ENCODE measurements around the gene DIP2C. TPM values are rescaled to one million over a fixed set of nuclear protein-coding genes. Genes with fewer than 3 reads are reported as not detected.
"Not testable (repeated sequence)": the region's sequence is repeated elsewhere in the genome, so short reads cannot be mapped to it uniquely, and the experiment has no call there.

Gene DIP2C
- total and polyA plus RNA-seq, 7 experiments from 2014 or later = 1.1 to 8.7 (median 4.5) TPM

GRCh38 chr10:425365-425764 is 264.1 kb downstream of the DIP2C start:
- H3K27ac ChIP-seq (ENCODE audit: low read depth, low read length); H3K36me3 ChIP-seq (ENCODE audit: control insufficient read depth in 2 of 3, insufficient read depth in 3 of 3, low read length in 3 of 3); DNase-seq; H3K4me3 ChIP-seq (ENCODE audit: low read length); POLR2A ChIA-PET; CTCF ChIA-PET; H3K4me1 ChIP-seq (ENCODE audit: control insufficient read depth in 2 of 2, insufficient read depth in 2 of 2, low read length in 2 of 2); ATAC-seq; H3K4me3 Mint-ChIP-seq; intact Hi-C loops (cut with micrococcal nuclease); H3K36me3 Mint-ChIP-seq; H3K9me3 Mint-ChIP-seq; H3K27ac Mint-ChIP-seq; H3K9me3 ChIP-seq (ENCODE audit: control insufficient read depth in 2 of 3, low read length in 3 of 3); H3K27me3 ChIP-seq (ENCODE audit: control insufficient read depth in 2 of 2, insufficient read depth in 2 of 2, low read length in 2 of 2): not testable (repeated sequence)
- Mint-ChIP-seq H3K4me1 (peaks cover 0 to 24% (median 9%) of the 10 kb centered on the region in 7 donors), H3K27me3 (peaks cover 0 to 11% (median 0%) of the 10 kb centered on the region in 5 donors)

GRCh38 chr10:424724-425123 is 264.7 kb downstream of the DIP2C start:
- intact Hi-C loops (cut with micrococcal nuclease); H3K36me3 ChIP-seq (ENCODE audit: control insufficient read depth in 2 of 3, insufficient read depth in 3 of 3, low read length in 3 of 3); ATAC-seq; H3K27ac ChIP-seq (ENCODE audit: low read depth, low read length); CTCF ChIA-PET; H3K9me3 Mint-ChIP-seq; H3K9me3 ChIP-seq (ENCODE audit: control insufficient read depth in 2 of 3, low read length in 3 of 3); H3K36me3 Mint-ChIP-seq; H3K4me1 ChIP-seq (ENCODE audit: control insufficient read depth in 2 of 2, insufficient read depth in 2 of 2, low read length in 2 of 2); H3K4me3 Mint-ChIP-seq; H3K27me3 ChIP-seq (ENCODE audit: control insufficient read depth in 2 of 2, insufficient read depth in 2 of 2, low read length in 2 of 2); POLR2A ChIA-PET; DNase-seq; H3K4me3 ChIP-seq (ENCODE audit: low read length); H3K27ac Mint-ChIP-seq: not testable (repeated sequence)
- peaks cover 0 to 22% (median 9%) of the 10 kb centered on the region in 7 donors for H3K4me1 Mint-ChIP-seq
- H3K27me3 Mint-ChIP-seq = peaks cover 0 to 11% (median 0%) of the 10 kb centered on the region in 5 donors

- peaks cover 0 to 3% (median 0%) of the 10 kb centered on the region in 11 donors for H3K9me3 Mint-ChIP-seq
- intact Hi-C loops (cut with micrococcal nuclease) = no loop called here
- POLR2A ChIA-PET = no interaction called here
Observed at GRCh38 chr10:423178-423577, 266.3 kb downstream of the DIP2C start.

GRCh38 chr10:422675-423074 is 266.8 kb downstream of the DIP2C start:
- Histone ChIP-seq H3K27ac (ENCODE audit: low read depth, low read length) (no peak overlapping the region), H3K27me3 (ENCODE audit: control insufficient read depth in 2 of 2, insufficient read depth in 2 of 2, low read length in 2 of 2) (no peaks in the 10 kb centered on the region), H3K36me3 (ENCODE audit: control insufficient read depth in 2 of 3, insufficient read depth in 3 of 3, low read length in 3 of 3) (no peaks in the 10 kb centered on the region), H3K4me1 (ENCODE audit: control insufficient read depth in 2 of 2, insufficient read depth in 2 of 2, low read length in 2 of 2) (no peaks in the 10 kb centered on the region), H3K9me3 (ENCODE audit: control insufficient read depth in 2 of 3, low read length in 3 of 3) (no peaks in the 10 kb centered on the region), H3K4me3 (ENCODE audit: low read length) (no peak overlapping the region)
- ChIA-PET POLR2A (no interaction called here), CTCF (no interaction called here)
- Mint-ChIP-seq H3K9me3 (peaks cover 0 to 3% (median 0%) of the 10 kb centered on the region in 11 donors), H3K4me3 (no peak overlapping the region), H3K36me3 (peaks cover 0 to 14% (median 3%) of the 10 kb centered on the region in 5 donors), H3K27ac (peak overlapping the region in 1 of 9 donors; percentile 23), H3K27me3 (peaks cover 0 to 11% (median 0%) of the 10 kb centered on the region in 5 donors), H3K4me1 (peaks cover 0 to 12% (median 2%) of the 10 kb centered on the region in 7 donors)
- DNase-seq (no peak), ATAC-seq (no peak)
- intact Hi-C loops (cut with micrococcal nuclease) = no loop called here

More at GRCh38 chr10:423178-423577, 266.3 kb downstream of the DIP2C start:
- H3K36me3 Mint-ChIP-seq = peaks cover 0 to 13% (median 3%) of the 10 kb centered on the region in 5 donors
- peaks cover 0 to 11% (median 0%) of the 10 kb centered on the region in 5 donors for H3K27me3 Mint-ChIP-seq
- Histone ChIP-seq H3K4me3 (ENCODE audit: low read length) (no peak overlapping the region), H3K27ac (ENCODE audit: low read depth, low read length) (no peak overlapping the region), H3K36me3 (ENCODE audit: control insufficient read depth in 2 of 3, insufficient read depth in 3 of 3, low read length in 3 of 3) (no peaks in the 10 kb centered on the region), H3K4me1 (ENCODE audit: control insufficient read depth in 2 of 2, insufficient read depth in 2 of 2, low read length in 2 of 2) (no peaks in the 10 kb centered on the region), H3K9me3 (ENCODE audit: control insufficient read depth in 2 of 3, low read length in 3 of 3) (no peaks in the 10 kb centered on the region), H3K27me3 (ENCODE audit: control insufficient read depth in 2 of 2, insufficient read depth in 2 of 2, low read length in 2 of 2) (no peaks in the 10 kb centered on the region)
- H3K4me3 Mint-ChIP-seq = no peak overlapping the region
- no peak for ATAC-seq
- DNase-seq = no peak
- CTCF ChIA-PET = no interaction called here
- peak overlapping the region in 1 of 9 donors; percentile 23 for H3K27ac Mint-ChIP-seq
- H3K4me1 Mint-ChIP-seq = peaks cover 0 to 12% (median 2%) of the 10 kb centered on the region in 7 donors

- Histone ChIP-seq H3K27ac (ENCODE audit: low read depth, low read length) (no peak overlapping the region), H3K36me3 (ENCODE audit: control insufficient read depth in 2 of 3, insufficient read depth in 3 of 3, low read length in 3 of 3) (no peaks in the 10 kb centered on the region), H3K4me1 (ENCODE audit: control insufficient read depth in 2 of 2, insufficient read depth in 2 of 2, low read length in 2 of 2) (no peaks in the 10 kb centered on the region), H3K9me3 (ENCODE audit: control insufficient read depth in 2 of 3, low read length in 3 of 3) (no peaks in the 10 kb centered on the region), H3K4me3 (ENCODE audit: low read length) (no peak overlapping the region), H3K27me3 (ENCODE audit: control insufficient read depth in 2 of 2, insufficient read depth in 2 of 2, low read length in 2 of 2) (no peaks in the 10 kb centered on the region)
- no peak overlapping the region for H3K27ac Mint-ChIP-seq
- H3K27me3 Mint-ChIP-seq = peaks cover 0 to 11% (median 0%) of the 10 kb centered on the region in 5 donors
- H3K4me3 Mint-ChIP-seq = no peak overlapping the region
- DNase-seq (no peak), ATAC-seq (no peak)
- CTCF ChIA-PET = no interaction called here
- H3K4me1 Mint-ChIP-seq = peaks cover 0 to 12% (median 2%) of the 10 kb centered on the region in 7 donors
- peaks cover 0 to 3% (median 0%) of the 10 kb centered on the region in 11 donors for H3K9me3 Mint-ChIP-seq
- intact Hi-C loops (cut with micrococcal nuclease) = no loop called here
- POLR2A ChIA-PET = no interaction called here
- H3K36me3 Mint-ChIP-seq = peaks cover 0 to 14% (median 3%) of the 10 kb centered on the region in 5 donors
Observed at GRCh38 chr10:422241-422640, 267.2 kb downstream of the DIP2C start.

GRCh38 chr10:421170-421569 is 268.3 kb downstream of the DIP2C start:
- DNase-seq (no peak), ATAC-seq (no peak)
- intact Hi-C loops (cut with micrococcal nuclease) = no loop called here
- H3K4me3 ChIP-seq (ENCODE audit: low read length) = no peak overlapping the region
- H3K4me3 Mint-ChIP-seq = no peak overlapping the region
- no peak overlapping the region for H3K27ac Mint-ChIP-seq
- H3K4me1 ChIP-seq (ENCODE audit: control insufficient read depth in 2 of 2, insufficient read depth in 2 of 2, low read length in 2 of 2) = no peaks in the 10 kb centered on the region
- H3K36me3 Mint-ChIP-seq = peaks cover 0 to 14% (median 3%) of the 10 kb centered on the region in 5 donors
- no peaks in the 10 kb centered on the region for H3K27me3 ChIP-seq (ENCODE audit: control insufficient read depth in 2 of 2, insufficient read depth in 2 of 2, low read length in 2 of 2)
- ChIA-PET POLR2A (interaction anchor here (0.6 kb wide), 1 partner anchor 139 kb away, joined by 3 read pairs; no protein-coding TSS in a partner anchor), CTCF (no interaction called here)
- peaks cover 0 to 10% (median 0%) of the 10 kb centered on the region in 5 donors for H3K27me3 Mint-ChIP-seq
- H3K4me1 Mint-ChIP-seq = peaks cover 0 to 3% (median 1%) of the 10 kb centered on the region in 7 donors
- H3K27ac ChIP-seq (ENCODE audit: low read depth, low read length) = no peak overlapping the region
- H3K9me3 ChIP-seq (ENCODE audit: control insufficient read depth in 2 of 3, low read length in 3 of 3) = no peaks in the 10 kb centered on the region
- peaks cover 0 to 3% (median 0%) of the 10 kb centered on the region in 11 donors for H3K9me3 Mint-ChIP-seq
- no peaks in the 10 kb centered on the region for H3K36me3 ChIP-seq (ENCODE audit: control insufficient read depth in 2 of 3, insufficient read depth in 3 of 3, low read length in 3 of 3)
